ENCODE data around the gene RAPGEF1.
A peak's percentile ranks its signal among the peaks of the same experiment; 100 is the strongest.
"Not testable (repeated sequence)": the region's sequence is repeated elsewhere in the genome, so short reads cannot be mapped to it uniquely, and the experiment has no call there.

Gene RAPGEF1

GRCh38 chr9:131557855-131558548 lies 181.9 kb downstream of the RAPGEF1 start:
- DNase-seq (ENCODE audit: low read depth): no peak

GRCh38 chr9:131555841-131556673 lies 183.8 kb downstream of the RAPGEF1 start:
- DNase-seq (ENCODE audit: low read depth): no peak

GRCh38 chr9:131554843-131555351 lies 185.0 kb downstream of the RAPGEF1 start:
- no peak for DNase-seq (ENCODE audit: low read depth)

GRCh38 chr9:131554087-131554842 lies 185.6 kb downstream of the RAPGEF1 start:
- no peak for DNase-seq (ENCODE audit: low read depth)

- no peak for DNase-seq (ENCODE audit: low read depth)
These were observed 187.8 kb downstream of the RAPGEF1 start for GRCh38 chr9:131552030-131552429.

- DNase-seq (ENCODE audit: low read depth): not testable (repeated sequence)
These were observed 189.4 kb downstream of the RAPGEF1 start for GRCh38 chr9:131550465-131550864.

GRCh38 chr9:131549186-131549585 lies 190.7 kb downstream of the RAPGEF1 start:
- not testable (repeated sequence) for DNase-seq (ENCODE audit: low read depth)

GRCh38 chr9:131546336-131547084 lies 193.4 kb downstream of the RAPGEF1 start:
- no peak for DNase-seq (ENCODE audit: low read depth)

GRCh38 chr9:131545786-131546335 lies 194.0 kb downstream of the RAPGEF1 start:
- no peak for DNase-seq (ENCODE audit: low read depth)

- no peak for DNase-seq (ENCODE audit: low read depth)
These were observed 194.7 kb downstream of the RAPGEF1 start, which contains the start of gene PRRT1B for GRCh38 chr9:131545003-131545785. PRRT1B (plus strand) TSS chr9:131545523; CDS start chr9:131545616, 93 bp downstream.

GRCh38 chr9:131543141-131543540 lies 196.7 kb downstream of the RAPGEF1 start:
- DNase-seq (ENCODE audit: low read depth): no peak

GRCh38 chr9:131539223-131539923 lies 200.5 kb downstream of the RAPGEF1 start:
- DNase-seq (ENCODE audit: low read depth): no peak

GRCh38 chr9:131537946-131538345 lies 201.9 kb downstream of the RAPGEF1 start:
- DNase-seq (ENCODE audit: low read depth): no peak

- DNase-seq (ENCODE audit: low read depth): no peak
These were observed 205.1 kb downstream of the RAPGEF1 start for GRCh38 chr9:131534721-131535237.

GRCh38 chr9:131530920-131531832 lies 208.7 kb downstream of the RAPGEF1 start, which contains the start of gene UCK1:
UCK1 (minus strand) TSS chr9:131531263; CDS start chr9:131531174, 89 bp downstream.
- peak; percentile 46 for DNase-seq (ENCODE audit: low read depth)

GRCh38 chr9:131530546-131530919 lies 209.3 kb downstream of the RAPGEF1 start:
- DNase-seq (ENCODE audit: low read depth): no peak

GRCh38 chr9:131529597-131530545 lies 210.0 kb downstream of the RAPGEF1 start:
- no peak for DNase-seq (ENCODE audit: low read depth)

Data from stimulated activated CD8-positive, alpha-beta memory T cell treated with anti-CD3 and anti-CD28 coated beads, Interleukin-15, amount 100 ng/mL, for 24 hours (primary cell).